Right atrium auricular region (tissue), 2 donors: ENCODE data around the gene SYT1. TPM values are rescaled to one million over a fixed set of nuclear protein-coding genes. Genes with fewer than 3 reads are reported as not detected.

ENCODE experiments used
- DNase-seq: peaks from one replicate; pipeline ENCODE4 v3.0.0-alpha.2; 2019; ENCODE audit warnings: low spot score
- H3K27ac ChIP-seq, 2 donors: fragments of 200-600 bp; sonication (generic); 1 replicate in 1 of 2; 2 replicates in 1 of 2; pipeline ENCODE4 v1.5.1; 2016 to 2019
- H3K27me3 ChIP-seq, 2 donors: fragments of 200-600 bp; sonication (generic); one replicate each; pipeline versions ENCODE4 v1.5.1 to v1.6.0; 2017 to 2019
- H3K36me3 ChIP-seq: fragments of 200-600 bp; sonication (generic); one replicate; pipeline ENCODE4 v1.5.1; 2016
- H3K4me1 ChIP-seq, 2 donors: fragments of 200-600 bp; sonication (generic); one replicate each; pipeline versions ENCODE4 v1.5.1 to v1.6.0; 2017 to 2019
- H3K4me3 ChIP-seq, 2 donors: fragments of 200-600 bp; sonication (generic); 1 replicate in 1 of 2; 2 replicates in 1 of 2; pipeline ENCODE4 v1.5.1; 2017 to 2019; ENCODE audit warnings: mild to moderate bottlenecking in 1 of 2, moderate library complexity in 1 of 2
- H3K9me3 ChIP-seq, 2 donors: fragments of 200-600 bp; sonication (generic); one replicate each; pipeline ENCODE4 v1.5.1; 2019
- total RNA-seq, 2 donors: library from RNA; depleted of rRNA; stranded (reverse); fragments of >200 nt; gene quantifications; one replicate each; pipeline ENCODE4 v1.1.0, GENCODE V29; 2016
- TF ChIP-seq, protein P1 (sequence below), 2 donors: fragments of 200-600 bp; sonication (generic); IDR thresholded peaks; one replicate each; pipeline ENCODE4 v1.5.1; 2019; ENCODE audit warnings: antibody characterized with exemption in 2 of 2

The SYT1 gene
- total RNA-seq, 2 donors from 2014 or later, result 0.16 TPM; not detected in 1

DNA sequence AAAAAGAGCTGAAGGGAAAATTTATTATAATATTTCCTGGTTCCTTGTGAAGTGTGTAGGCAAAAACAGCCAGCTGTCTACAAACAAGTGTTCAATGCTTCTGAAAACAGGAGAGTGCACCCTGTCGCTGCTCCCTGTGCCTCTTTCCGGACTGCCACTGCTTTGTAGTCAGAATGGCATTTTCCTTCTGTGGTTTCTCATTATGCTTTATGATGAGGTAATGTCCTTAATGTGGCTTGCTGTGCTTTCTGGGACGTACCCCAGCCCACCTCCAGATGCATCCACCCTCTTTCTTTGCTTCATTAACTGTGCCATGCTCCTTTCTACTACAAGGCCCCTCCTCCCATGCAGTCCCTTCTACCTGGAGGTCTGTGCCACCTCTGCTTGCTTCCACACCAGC lies 148.1 kb downstream of the SYT1 start:
- Histone ChIP-seq H3K27me3 (no peaks in the 10 kb centered on the region), H3K9me3 (no peaks in the 10 kb centered on the region), H3K4me1 (no peaks in the 10 kb centered on the region), H3K36me3 (no peaks in the 10 kb centered on the region), H3K27ac (no peak overlapping the region), H3K4me3 (no peak overlapping the region)
- TF ChIP-seq, protein P1, sequence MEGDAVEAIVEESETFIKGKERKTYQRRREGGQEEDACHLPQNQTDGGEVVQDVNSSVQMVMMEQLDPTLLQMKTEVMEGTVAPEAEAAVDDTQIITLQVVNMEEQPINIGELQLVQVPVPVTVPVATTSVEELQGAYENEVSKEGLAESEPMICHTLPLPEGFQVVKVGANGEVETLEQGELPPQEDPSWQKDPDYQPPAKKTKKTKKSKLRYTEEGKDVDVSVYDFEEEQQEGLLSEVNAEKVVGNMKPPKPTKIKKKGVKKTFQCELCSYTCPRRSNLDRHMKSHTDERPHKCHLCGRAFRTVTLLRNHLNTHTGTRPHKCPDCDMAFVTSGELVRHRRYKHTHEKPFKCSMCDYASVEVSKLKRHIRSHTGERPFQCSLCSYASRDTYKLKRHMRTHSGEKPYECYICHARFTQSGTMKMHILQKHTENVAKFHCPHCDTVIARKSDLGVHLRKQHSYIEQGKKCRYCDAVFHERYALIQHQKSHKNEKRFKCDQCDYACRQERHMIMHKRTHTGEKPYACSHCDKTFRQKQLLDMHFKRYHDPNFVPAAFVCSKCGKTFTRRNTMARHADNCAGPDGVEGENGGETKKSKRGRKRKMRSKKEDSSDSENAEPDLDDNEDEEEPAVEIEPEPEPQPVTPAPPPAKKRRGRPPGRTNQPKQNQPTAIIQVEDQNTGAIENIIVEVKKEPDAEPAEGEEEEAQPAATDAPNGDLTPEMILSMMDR (IDR thresholded peaks at IDR 0.05), result no peak
- no peak for DNase-seq

DNA sequence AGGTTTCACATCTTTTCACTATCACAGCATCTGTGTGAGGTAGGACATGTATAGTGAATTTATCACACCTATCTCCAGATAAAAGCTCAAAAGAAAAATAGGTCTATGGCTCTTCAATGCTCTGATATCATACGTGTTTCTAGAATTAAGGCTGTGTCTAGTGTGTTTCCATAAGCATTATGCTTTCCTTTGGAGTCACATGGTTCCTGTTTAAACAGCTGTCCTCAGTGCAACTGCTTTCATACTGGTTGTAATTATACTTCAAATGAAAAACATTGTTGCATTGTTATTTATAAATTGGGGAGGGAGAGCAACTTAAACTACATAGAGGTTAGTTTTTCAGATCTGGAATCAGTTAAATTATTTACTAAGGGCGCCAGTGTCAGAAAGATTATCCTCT lies 151.6 kb downstream of the SYT1 start:
- TF ChIP-seq, protein P1 (IDR thresholded peaks at IDR 0.05), result no peak
- H3K9me3 ChIP-seq, result no peaks in the 10 kb centered on the region
- no peaks in the 10 kb centered on the region for H3K27me3 ChIP-seq
- H3K36me3 ChIP-seq, result no peaks in the 10 kb centered on the region
- no peak overlapping the region for H3K27ac ChIP-seq
- DNase-seq, result no peak
- H3K4me3 ChIP-seq, result no peak overlapping the region
- H3K4me1 ChIP-seq, result no peaks in the 10 kb centered on the region

DNA sequence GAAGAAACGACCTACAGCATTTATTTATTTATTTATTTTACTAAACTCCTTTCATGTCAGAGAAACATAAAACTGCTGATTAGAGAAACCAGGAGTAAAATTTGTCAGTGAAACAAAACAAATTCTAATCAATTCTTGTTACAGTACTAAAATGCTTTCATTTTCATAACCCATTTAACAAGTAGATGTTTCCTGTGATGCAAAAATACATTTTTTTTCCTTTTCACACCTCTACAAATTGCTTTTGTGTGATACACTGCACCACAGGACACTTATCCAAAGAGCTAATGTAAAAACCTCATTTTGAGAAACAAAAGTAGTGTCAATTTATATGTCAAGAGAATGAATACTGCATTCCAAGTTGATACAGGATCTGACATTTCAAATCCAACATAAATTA lies 155.1 kb downstream of the SYT1 start:
- TF ChIP-seq, protein P1 (IDR thresholded peaks at IDR 0.05), result no peak
- no peaks in the 10 kb centered on the region for H3K27me3 ChIP-seq
- H3K27ac ChIP-seq, result no peak overlapping the region
- no peak for DNase-seq
- H3K4me3 ChIP-seq, result no peak overlapping the region
- no peaks in the 10 kb centered on the region for H3K36me3 ChIP-seq
- no peaks in the 10 kb centered on the region for H3K4me1 ChIP-seq
- no peaks in the 10 kb centered on the region for H3K9me3 ChIP-seq

DNA sequence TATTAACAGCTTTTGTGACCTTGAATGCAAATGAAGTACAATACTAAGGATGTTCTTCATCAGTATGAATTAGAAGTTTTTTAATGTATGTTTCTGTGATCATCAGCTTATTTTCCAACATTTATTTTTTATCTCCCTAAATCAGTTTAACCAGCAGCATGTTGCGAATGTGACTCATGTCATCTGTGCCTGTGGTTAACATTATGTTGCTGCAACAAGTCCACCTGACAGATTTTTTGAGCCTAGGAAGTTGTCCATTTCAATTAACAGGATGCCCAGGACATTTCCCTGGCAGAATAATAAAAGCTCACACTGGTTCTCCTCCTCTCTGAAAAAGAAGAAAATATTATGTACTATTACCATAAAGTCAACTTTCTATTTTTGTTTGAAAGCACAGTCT lies 155.5 kb downstream of the SYT1 start:
- H3K9me3 ChIP-seq, result no peaks in the 10 kb centered on the region
- H3K4me3 ChIP-seq, result no peak overlapping the region
- no peaks in the 10 kb centered on the region for H3K36me3 ChIP-seq
- no peak for DNase-seq
- TF ChIP-seq, protein P1 (IDR thresholded peaks at IDR 0.05), result no peak
- H3K27me3 ChIP-seq, result no peaks in the 10 kb centered on the region
- H3K4me1 ChIP-seq, result no peaks in the 10 kb centered on the region
- no peak overlapping the region for H3K27ac ChIP-seq

DNA sequence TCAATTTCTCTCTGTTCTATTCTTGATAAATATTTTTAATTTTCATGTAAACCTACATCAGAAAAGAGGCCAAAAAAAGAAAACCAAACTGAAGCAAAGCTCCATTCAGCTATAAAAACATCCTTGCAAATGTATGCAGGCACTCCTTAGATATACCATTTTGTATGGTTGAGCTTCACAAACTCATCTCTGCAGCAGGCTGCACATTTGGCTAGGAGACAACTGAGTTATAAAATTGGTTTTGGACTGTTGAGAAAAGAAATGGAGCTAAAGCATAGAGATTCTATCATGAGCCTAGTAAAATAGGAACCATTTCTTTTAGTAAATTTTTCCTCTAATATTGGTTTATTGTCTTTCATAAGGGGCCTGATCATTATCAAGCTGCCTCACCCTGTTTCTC lies 156.4 kb downstream of the SYT1 start:
- Histone ChIP-seq H3K27ac (no peak overlapping the region), H3K4me1 (no peaks in the 10 kb centered on the region), H3K36me3 (no peaks in the 10 kb centered on the region), H3K9me3 (no peaks in the 10 kb centered on the region), H3K27me3 (no peaks in the 10 kb centered on the region), H3K4me3 (no peak overlapping the region)
- TF ChIP-seq, protein P1 (IDR thresholded peaks at IDR 0.05), result no peak
- DNase-seq, result no peak

DNA sequence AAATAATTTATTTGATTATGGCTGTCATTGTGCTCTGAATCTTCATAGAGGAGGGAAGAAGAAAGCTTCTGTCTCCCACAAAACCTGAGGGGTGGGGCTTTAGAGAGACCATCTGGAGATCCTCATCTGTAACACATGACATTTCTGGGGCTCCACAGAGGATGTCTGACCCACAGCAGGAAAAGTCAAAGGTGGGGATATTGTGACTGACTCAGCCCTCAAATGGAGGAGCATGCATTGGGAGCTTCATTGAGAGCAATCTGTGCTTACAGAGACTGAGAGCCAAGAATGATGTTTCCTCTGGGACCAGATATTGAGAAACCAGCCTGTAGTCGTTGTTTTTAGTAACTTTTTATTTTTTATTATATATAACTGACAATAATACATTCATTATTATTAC lies 158.7 kb downstream of the SYT1 start:
- TF ChIP-seq, protein P1 (IDR thresholded peaks at IDR 0.05), result no peak
- Histone ChIP-seq H3K9me3 (no peaks in the 10 kb centered on the region), H3K27ac (no peak overlapping the region)

More for the DNA sequence above, 158.7 kb downstream of the SYT1 start:
- no peak for DNase-seq
- no peaks in the 10 kb centered on the region for H3K27me3 ChIP-seq
- H3K4me3 ChIP-seq, result no peak overlapping the region
- H3K36me3 ChIP-seq, result no peaks in the 10 kb centered on the region
- H3K4me1 ChIP-seq, result no peaks in the 10 kb centered on the region
